DMS153 (cell line): ENCODE results near the gene SOX8.

ENCODE experiments used
- DNase-seq: peaks from one replicate; lab custom pipeline; 2025; lab: John Stamatoyannopoulos, UW

The SOX8 gene

GRCh38 chr16:1026784-1027500 is 45.4 kb downstream of the SOX8 start:
- DNase-seq, result no peak

- DNase-seq, result no peak
Measured at GRCh38 chr16:1027501-1027815, 45.9 kb downstream of the SOX8 start.

GRCh38 chr16:1028056-1028455 is 46.5 kb downstream of the SOX8 start:
- DNase-seq, result no peak

GRCh38 chr16:1028524-1029258 is 47.1 kb downstream of the SOX8 start:
- no peak for DNase-seq

DNA sequence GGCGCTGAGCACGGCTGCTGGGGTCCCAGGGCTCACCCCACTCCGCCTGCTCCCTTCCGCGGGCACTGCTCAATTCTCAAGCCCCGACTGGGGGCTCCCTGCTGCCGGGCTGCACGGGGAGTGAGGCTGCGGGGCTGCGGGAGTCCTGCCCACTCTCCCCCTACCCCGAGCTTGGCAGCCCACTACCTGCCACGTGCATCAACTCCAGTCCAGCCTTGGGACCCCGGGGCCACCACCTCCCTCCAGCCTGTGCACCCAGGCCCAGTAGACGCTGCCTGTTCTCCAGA is 47.6 kb downstream of the SOX8 start:
- no peak for DNase-seq

- no peak for DNase-seq
Measured at GRCh38 chr16:1030473-1030901, 48.9 kb downstream of the SOX8 start.

GRCh38 chr16:1031666-1032065 is 50.1 kb downstream of the SOX8 start:
- no peak for DNase-seq

DNA sequence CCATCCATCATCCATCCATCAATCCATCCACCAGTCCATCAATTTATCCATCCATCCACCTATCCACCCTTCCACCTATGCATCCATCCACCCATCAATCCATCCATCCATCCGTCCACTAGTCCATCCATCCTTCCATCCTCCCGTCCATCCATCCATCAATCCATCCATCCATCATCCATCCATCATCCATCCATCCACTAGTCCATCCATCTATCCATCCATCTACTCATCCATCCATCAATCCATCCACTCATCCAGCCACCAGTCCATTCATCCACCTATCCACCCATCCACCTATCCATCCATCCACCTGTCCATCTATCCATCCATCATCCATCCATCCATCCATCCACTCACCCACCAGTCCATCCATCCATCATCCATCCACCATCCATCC is 51.0 kb downstream of the SOX8 start:
- no peak for DNase-seq

DNA sequence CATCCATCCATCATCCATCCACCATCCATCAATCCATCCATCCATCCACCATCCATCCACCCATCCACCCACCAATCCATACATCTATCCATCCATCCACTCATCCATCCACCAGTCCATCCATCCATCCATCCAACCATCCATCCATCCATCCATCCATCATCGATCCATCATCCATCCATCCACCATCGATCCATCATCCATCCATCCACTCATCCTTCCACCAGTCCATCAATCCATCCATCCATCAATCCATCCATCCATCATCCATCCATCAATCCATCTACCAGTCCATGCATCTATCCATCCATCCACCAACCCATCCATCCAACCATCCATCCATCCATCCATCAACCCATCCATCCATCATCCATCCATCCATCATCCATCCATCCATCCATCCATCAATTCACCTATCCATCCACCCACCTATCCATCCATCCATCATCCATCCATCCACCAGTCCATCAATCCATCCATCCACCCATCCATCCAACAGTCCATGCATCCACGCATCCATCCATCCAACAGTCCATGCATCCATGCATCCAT is 51.6 kb downstream of the SOX8 start:
- no peak for DNase-seq

- no peak for DNase-seq
Measured at GRCh38 chr16:1034230-1035065, 52.9 kb downstream of the SOX8 start.

- DNase-seq, result no peak
Measured at GRCh38 chr16:1035066-1035415, 53.5 kb downstream of the SOX8 start.

DNA sequence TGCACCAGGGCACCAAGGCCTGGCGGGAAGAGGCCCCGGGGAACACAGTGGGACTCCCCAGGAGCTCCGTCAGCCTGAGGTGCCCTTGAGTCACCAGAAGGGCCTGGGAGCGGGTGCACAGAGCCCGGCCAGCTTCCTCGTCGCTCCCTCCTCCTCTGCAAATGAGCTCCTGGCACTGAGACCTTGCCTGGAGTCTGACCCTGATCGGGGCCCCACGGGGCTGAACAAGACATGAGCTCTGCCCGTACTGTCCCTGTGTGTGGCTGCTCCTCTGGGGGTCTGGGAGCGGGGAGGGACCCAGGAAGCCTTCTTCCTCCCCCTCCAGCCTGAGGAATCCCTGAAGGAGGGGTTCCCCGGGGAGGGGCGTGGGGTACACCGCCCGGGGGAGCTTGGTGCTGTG is 54.6 kb downstream of the SOX8 start:
- no peak for DNase-seq
